GM12801 (cell line): ENCODE measurements around the gene GRAP.

Experiments used
- CTCF ChIP-seq: IDR thresholded peaks from one replicate; pipeline ENCODE4 v1.5.1; 2011; ENCODE audit warnings: control low read depth; ENCODE audit not compliant: insufficient read length; ENCODE audit errors: extremely low read depth

GRAP gene

GRCh38 chr17:18987862-18988545 lies 58.8 kb downstream of the GRAP start:
- TF ChIP-seq CTCF = no peak

- no peak for TF ChIP-seq CTCF
These were observed 59.5 kb downstream of the GRAP start for GRCh38 chr17:18987230-18987610.

- TF ChIP-seq CTCF = no peak
These were observed 60.1 kb downstream of the GRAP start for GRCh38 chr17:18986541-18987229.

GRCh38 chr17:18985475-18985874 lies 61.3 kb downstream of the GRAP start:
- TF ChIP-seq CTCF = no peak

GRCh38 chr17:18984273-18985114 lies 62.3 kb downstream of the GRAP start:
- no peak for TF ChIP-seq CTCF

- no peak for TF ChIP-seq CTCF
These were observed 64.9 kb downstream of the GRAP start for GRCh38 chr17:18981642-18982424.

GRCh38 chr17:18981335-18981641 lies 65.5 kb downstream of the GRAP start:
- TF ChIP-seq CTCF = no peak
